ENCODE results near the gene SELENOK.
A peak's percentile ranks its signal among the peaks of the same experiment; 100 is the strongest.

SELENOK gene

GRCh38 chr3:53890726-53891475 is 758 bp downstream of the SELENOK start:
- no peak for DNase-seq
- H3K36me3 Mint-ChIP-seq (ENCODE audit: low read depth): peaks cover 24% of the 10 kb centered on the region
- no peaks in the 10 kb centered on the region for H3K9me3 Mint-ChIP-seq
- peaks cover 41% of the 10 kb centered on the region for H3K4me1 Mint-ChIP-seq
- H3K27ac Mint-ChIP-seq: peak overlapping the region; percentile 99
- peaks cover 28% of the 10 kb centered on the region for H3K27me3 Mint-ChIP-seq (ENCODE audit: low read depth, poor library complexity)
- H3K4me3 Mint-ChIP-seq: peak overlapping the region; percentile 96
- TF ChIP-seq, protein P1, sequence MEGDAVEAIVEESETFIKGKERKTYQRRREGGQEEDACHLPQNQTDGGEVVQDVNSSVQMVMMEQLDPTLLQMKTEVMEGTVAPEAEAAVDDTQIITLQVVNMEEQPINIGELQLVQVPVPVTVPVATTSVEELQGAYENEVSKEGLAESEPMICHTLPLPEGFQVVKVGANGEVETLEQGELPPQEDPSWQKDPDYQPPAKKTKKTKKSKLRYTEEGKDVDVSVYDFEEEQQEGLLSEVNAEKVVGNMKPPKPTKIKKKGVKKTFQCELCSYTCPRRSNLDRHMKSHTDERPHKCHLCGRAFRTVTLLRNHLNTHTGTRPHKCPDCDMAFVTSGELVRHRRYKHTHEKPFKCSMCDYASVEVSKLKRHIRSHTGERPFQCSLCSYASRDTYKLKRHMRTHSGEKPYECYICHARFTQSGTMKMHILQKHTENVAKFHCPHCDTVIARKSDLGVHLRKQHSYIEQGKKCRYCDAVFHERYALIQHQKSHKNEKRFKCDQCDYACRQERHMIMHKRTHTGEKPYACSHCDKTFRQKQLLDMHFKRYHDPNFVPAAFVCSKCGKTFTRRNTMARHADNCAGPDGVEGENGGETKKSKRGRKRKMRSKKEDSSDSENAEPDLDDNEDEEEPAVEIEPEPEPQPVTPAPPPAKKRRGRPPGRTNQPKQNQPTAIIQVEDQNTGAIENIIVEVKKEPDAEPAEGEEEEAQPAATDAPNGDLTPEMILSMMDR (IDR thresholded peaks at IDR 0.05): no peak

DNA sequence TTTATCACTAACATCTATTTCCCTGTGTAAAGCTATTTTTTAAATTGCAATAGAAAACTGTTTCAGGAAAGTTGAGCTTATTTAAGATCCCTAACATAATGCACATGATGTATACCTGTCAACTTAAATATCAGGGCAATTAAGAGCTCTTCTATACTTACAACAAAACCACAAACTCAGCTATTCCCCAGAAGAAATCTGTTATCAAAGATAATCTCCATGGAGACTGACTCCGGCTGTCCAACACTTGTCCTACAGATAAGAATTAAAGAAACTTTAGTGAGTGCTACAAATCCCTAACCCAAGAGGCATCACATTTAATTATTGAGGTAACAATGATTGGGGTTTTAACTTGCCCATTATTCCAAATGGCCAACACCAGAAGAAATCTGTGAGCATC is 3.4 kb downstream of the SELENOK start:
- DNase-seq: no peak
- Mint-ChIP-seq H3K27me3 (ENCODE audit: low read depth, poor library complexity) (peaks cover 4% of the 10 kb centered on the region), H3K4me1 (peaks cover 38% of the 10 kb centered on the region), H3K27ac (no peak overlapping the region), H3K36me3 (ENCODE audit: low read depth) (peaks cover 31% of the 10 kb centered on the region), H3K9me3 (no peaks in the 10 kb centered on the region), H3K4me3 (no peak overlapping the region)
- TF ChIP-seq, protein P1 (IDR thresholded peaks at IDR 0.05): no peak

- DNase-seq: no peak
- peaks cover 31% of the 10 kb centered on the region for H3K36me3 Mint-ChIP-seq (ENCODE audit: low read depth)
- no peak overlapping the region for H3K4me3 Mint-ChIP-seq
- H3K27ac Mint-ChIP-seq: no peak overlapping the region
- H3K4me1 Mint-ChIP-seq: peaks cover 30% of the 10 kb centered on the region
- TF ChIP-seq, protein P1 (IDR thresholded peaks at IDR 0.05): no peak
- H3K9me3 Mint-ChIP-seq: no peaks in the 10 kb centered on the region
- no peaks in the 10 kb centered on the region for H3K27me3 Mint-ChIP-seq (ENCODE audit: low read depth, poor library complexity)
Observed at GRCh38 chr3:53887446-53887845, 4.2 kb downstream of the SELENOK start.

GRCh38 chr3:53885239-53885638 is 6.4 kb downstream of the SELENOK start:
- Mint-ChIP-seq H3K27me3 (ENCODE audit: low read depth, poor library complexity) (peaks cover 3% of the 10 kb centered on the region), H3K36me3 (ENCODE audit: low read depth) (peaks cover 33% of the 10 kb centered on the region), H3K4me3 (no peak overlapping the region), H3K4me1 (peaks cover 26% of the 10 kb centered on the region), H3K9me3 (no peaks in the 10 kb centered on the region), H3K27ac (no peak overlapping the region)
- DNase-seq: no peak
- TF ChIP-seq, protein P1 (IDR thresholded peaks at IDR 0.05): no peak

DNA sequence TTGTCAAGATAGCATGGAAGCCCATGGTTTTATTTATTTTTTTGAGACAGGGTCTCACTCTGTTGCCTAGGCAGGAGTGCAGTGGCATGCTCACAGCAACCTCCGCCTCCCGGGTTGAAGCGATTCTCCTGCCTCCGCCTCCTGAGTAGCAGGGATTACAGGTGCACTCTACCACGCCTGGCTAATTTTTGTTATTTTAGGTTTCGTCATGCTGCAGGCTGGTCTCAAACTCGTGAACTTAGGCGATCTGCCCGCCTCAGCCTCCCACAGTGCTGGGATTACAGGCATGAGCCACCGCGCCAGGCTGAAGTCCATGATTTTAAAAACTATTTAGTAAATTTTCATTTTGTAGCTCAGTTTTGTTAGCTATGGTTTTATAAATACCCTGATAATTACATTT is 7.0 kb downstream of the SELENOK start:
- H3K4me1 Mint-ChIP-seq: peaks cover 26% of the 10 kb centered on the region
- no peaks in the 10 kb centered on the region for H3K9me3 Mint-ChIP-seq
- H3K4me3 Mint-ChIP-seq: no peak overlapping the region
- DNase-seq: no peak
- peaks cover 3% of the 10 kb centered on the region for H3K27me3 Mint-ChIP-seq (ENCODE audit: low read depth, poor library complexity)
- TF ChIP-seq, protein P1 (IDR thresholded peaks at IDR 0.05): no peak
- peaks cover 39% of the 10 kb centered on the region for H3K36me3 Mint-ChIP-seq (ENCODE audit: low read depth)
- no peak overlapping the region for H3K27ac Mint-ChIP-seq

DNA sequence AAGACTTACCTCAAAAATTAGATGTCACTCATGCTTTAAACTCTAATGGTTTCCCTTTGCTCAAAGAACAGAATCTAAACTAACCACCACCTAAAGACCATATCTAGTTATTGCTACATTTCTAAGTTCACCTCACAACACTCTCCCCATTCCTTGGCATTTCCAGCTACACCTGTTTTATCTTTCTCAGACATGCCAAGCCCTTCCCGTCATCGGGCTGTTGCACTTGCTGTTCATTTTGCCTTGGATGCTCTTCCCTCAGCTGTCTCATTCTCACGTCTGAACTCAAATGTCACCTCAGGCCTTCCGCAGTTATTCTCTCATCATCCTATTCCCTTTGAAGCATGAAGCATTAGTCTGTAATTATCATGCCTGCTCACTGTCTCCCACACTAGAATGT is 8.7 kb downstream of the SELENOK start:
- peak overlapping the region; percentile 95 for H3K4me3 Mint-ChIP-seq
- H3K27ac Mint-ChIP-seq: no peak overlapping the region
- peaks cover 3% of the 10 kb centered on the region for H3K27me3 Mint-ChIP-seq (ENCODE audit: low read depth, poor library complexity)
- TF ChIP-seq, protein P1 (IDR thresholded peaks at IDR 0.05): no peak
- H3K9me3 Mint-ChIP-seq: no peaks in the 10 kb centered on the region
- peaks cover 40% of the 10 kb centered on the region for H3K36me3 Mint-ChIP-seq (ENCODE audit: low read depth)
- no peak for DNase-seq
- peaks cover 20% of the 10 kb centered on the region for H3K4me1 Mint-ChIP-seq

Data from nephron progenitor cell (in vitro differentiated cells).